Fibroblast of the aortic adventitia (primary cell): Measurements from ENCODE around the gene FBXW12. TPM values are rescaled to one million over a fixed set of nuclear protein-coding genes. Genes with fewer than 3 reads are reported as not detected.

Source experiments
- DNase-seq: peaks from one replicate; pipeline ENCODE4 v3.0.0-alpha.2; 2010; ENCODE audit warnings: low read depth
- H3K4me3 ChIP-seq: 2 replicates; pipeline ENCODE4 v1.5.1; 2011; ENCODE audit warnings: low read depth, mild to moderate bottlenecking, control low read depth, low read length, moderate library complexity
- total RNA-seq: library from RNA; depleted of rRNA; stranded (reverse); fragments of >200 nt; gene quantifications from 2 replicates; pipeline ENCODE4 v1.2.3, GENCODE V29; 2012; ENCODE audit warnings: low replicate concordance
- TF ChIP-seq, protein P1 (sequence below): IDR thresholded peaks from 2 replicates; pipeline ENCODE4 v1.5.1; 2011; ENCODE audit warnings: mild to moderate bottlenecking, low read length, control low read depth, inconsistent platforms; ENCODE audit not compliant: insufficient read depth

Gene FBXW12
- total RNA-seq, 1 donor = 0.27 TPM

- TF ChIP-seq, protein P1, sequence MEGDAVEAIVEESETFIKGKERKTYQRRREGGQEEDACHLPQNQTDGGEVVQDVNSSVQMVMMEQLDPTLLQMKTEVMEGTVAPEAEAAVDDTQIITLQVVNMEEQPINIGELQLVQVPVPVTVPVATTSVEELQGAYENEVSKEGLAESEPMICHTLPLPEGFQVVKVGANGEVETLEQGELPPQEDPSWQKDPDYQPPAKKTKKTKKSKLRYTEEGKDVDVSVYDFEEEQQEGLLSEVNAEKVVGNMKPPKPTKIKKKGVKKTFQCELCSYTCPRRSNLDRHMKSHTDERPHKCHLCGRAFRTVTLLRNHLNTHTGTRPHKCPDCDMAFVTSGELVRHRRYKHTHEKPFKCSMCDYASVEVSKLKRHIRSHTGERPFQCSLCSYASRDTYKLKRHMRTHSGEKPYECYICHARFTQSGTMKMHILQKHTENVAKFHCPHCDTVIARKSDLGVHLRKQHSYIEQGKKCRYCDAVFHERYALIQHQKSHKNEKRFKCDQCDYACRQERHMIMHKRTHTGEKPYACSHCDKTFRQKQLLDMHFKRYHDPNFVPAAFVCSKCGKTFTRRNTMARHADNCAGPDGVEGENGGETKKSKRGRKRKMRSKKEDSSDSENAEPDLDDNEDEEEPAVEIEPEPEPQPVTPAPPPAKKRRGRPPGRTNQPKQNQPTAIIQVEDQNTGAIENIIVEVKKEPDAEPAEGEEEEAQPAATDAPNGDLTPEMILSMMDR = no peak
Observed at GRCh38 chr3:48409291-48410201, 37.5 kb downstream of the FBXW12 start.

DNA sequence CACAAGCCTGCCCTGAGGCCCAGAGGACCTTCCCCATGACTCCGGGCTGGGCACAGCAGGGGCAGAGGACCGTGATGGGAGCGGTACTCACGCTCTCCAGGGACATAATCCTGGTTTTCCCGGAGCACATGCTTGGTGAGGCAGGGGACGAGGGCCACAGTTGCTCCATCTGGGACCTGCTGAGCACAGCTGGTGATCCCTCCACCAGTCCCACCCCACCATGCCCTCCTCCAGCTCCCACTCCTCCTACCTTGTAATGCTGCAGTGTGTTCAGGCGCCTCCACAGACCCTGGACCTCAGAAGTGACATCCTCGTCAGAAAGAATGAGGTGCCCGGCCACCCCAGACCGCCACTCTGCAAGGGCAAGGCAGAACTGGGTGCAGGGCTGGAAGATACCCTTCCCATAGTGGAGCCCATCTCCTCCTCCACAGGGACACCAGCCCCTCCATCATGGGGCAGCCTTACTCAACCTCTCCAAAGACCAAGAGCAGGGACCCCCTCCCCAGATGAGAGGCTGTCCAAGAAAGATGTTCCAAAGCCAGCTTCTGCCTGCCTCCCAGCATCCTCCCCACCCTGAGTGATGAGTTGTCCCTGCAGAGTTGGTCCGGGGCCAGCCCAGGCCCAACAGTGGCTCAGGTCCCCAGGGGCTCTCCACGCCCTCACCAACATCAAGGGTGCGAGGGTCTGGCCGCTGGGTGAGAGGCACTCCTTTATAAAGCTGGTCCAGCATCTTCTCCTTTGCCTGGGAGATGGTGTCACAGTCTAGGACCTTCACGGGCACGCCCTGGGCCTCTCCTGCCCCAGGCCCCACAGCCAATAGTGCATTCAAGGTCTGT lies 38.4 kb downstream of the FBXW12 start:
- TF ChIP-seq, protein P1 = no peak
- DNase-seq = no peak
- H3K4me3 ChIP-seq = no peak overlapping the region

More at GRCh38 chr3:48409291-48410201, 37.5 kb downstream of the FBXW12 start:
- no peak overlapping the region for H3K4me3 ChIP-seq
- no peak for DNase-seq

DNA sequence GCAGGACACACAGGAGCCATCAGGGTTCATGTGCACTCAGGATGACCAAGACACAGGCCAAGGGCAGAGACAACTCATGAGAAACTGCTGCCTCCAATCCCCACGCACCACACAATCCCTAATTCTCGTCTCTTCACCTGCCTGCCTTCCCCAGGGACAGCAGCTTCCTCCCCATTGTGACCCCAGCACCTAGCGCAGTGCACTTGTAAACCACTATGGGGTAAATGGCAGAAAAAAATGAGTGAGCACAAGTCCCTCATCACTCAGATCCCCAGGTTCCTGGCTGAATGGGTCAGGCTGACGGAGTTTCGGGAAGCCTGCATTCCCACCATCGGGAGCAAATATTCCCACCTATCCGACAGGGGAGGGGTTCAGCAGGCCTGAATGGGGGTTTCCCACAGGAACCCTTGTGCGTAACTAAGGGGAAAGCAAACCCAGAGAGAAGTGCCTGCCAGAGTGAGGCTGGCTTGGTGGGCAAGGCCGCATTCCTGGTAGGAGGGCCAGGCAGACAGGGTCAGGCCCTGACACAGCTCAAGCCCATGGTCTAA lies 39.1 kb downstream of the FBXW12 start:
- no peak for DNase-seq
- TF ChIP-seq, protein P1 = no peak
- no peak overlapping the region for H3K4me3 ChIP-seq

DNA sequence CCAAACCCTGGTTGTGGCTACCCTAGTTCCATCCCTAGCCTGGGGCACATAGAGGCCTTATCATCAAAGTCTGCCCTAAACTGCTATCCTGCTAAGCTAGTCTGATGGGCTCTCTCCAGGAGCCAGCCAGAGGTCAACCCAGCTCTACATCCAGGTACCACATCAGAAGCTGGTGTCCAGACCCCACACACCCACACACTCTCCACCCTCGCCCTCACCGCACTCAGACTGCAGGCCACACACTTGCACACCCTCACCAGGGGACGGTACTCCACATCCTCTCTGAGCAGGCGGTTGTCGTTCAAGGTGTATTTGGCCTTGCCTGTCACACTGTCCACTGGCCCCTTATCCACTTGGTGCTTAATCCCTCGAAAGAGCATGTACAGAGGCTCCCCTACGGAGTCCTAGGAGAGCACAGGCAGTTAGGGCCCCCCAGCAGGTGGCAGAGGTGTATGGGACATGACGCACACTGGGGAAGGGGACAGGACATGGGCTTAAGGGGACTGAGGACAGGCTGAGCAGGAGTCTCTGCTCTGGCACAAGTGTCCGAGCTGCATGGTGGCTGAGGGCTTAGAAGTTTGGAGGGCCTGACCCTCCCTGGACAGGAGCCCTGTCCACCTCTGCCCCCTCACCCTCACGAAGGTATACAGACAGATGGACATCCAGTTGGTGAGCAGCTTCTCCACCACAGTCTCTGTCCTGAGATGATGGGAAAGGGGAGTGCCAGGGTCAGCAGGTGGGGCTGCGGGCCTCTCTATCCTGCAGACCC lies 39.8 kb downstream of the FBXW12 start:
- DNase-seq = no peak
- TF ChIP-seq, protein P1 = no peak
- H3K4me3 ChIP-seq = no peak overlapping the region

- TF ChIP-seq, protein P1 = no peak
- H3K4me3 ChIP-seq = no peak overlapping the region
- DNase-seq = no peak
Observed at GRCh38 chr3:48412375-48413001, 40.5 kb downstream of the FBXW12 start.
